ENCODE results near the gene ERBB3. TPM values are rescaled to one million over a fixed set of nuclear protein-coding genes. Genes with fewer than 3 reads are reported as not detected.

The ERBB3 gene
- total RNA-seq, 1 donor from 2014 or later = 221 TPM

DNA sequence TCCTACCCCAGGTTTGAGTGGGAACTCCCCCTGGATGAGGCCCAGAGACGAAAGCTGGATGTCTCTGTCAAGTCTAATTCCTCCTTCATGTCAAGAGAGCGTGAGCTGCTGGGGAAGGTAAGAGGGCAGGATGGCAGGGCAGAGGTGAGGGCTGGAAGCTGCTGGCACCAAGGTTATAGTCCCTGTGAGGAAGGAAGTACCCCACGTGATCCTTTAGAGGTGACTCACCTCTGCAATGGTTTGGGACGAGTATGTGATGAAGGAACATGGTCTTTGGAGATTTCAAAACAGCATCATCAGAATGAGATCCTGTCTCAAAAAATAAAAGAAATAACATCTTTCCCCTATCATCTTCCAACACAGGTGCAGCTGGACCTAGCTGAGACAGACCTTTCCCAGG, 63.3 kb downstream of the ERBB3 start:
- Mint-ChIP-seq H3K4me1 (ENCODE audit: low read depth) (peaks cover 2% of the 10 kb centered on the region), H3K4me3 (ENCODE audit: low read depth) (no peak overlapping the region), H3K27me3 (no peaks in the 10 kb centered on the region), H3K36me3 (ENCODE audit: insufficient read depth) (peaks cover 32% of the 10 kb centered on the region), H3K9me3 (ENCODE audit: low read depth) (no peaks in the 10 kb centered on the region), H3K27ac (no peak overlapping the region)
- DNase-seq (ENCODE audit: low spot score, unreplicated experiment) = no peak
- TF ChIP-seq, protein P1, sequence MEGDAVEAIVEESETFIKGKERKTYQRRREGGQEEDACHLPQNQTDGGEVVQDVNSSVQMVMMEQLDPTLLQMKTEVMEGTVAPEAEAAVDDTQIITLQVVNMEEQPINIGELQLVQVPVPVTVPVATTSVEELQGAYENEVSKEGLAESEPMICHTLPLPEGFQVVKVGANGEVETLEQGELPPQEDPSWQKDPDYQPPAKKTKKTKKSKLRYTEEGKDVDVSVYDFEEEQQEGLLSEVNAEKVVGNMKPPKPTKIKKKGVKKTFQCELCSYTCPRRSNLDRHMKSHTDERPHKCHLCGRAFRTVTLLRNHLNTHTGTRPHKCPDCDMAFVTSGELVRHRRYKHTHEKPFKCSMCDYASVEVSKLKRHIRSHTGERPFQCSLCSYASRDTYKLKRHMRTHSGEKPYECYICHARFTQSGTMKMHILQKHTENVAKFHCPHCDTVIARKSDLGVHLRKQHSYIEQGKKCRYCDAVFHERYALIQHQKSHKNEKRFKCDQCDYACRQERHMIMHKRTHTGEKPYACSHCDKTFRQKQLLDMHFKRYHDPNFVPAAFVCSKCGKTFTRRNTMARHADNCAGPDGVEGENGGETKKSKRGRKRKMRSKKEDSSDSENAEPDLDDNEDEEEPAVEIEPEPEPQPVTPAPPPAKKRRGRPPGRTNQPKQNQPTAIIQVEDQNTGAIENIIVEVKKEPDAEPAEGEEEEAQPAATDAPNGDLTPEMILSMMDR (IDR thresholded peaks at IDR 0.05; ENCODE audit: unreplicated experiment) = no peak

DNA sequence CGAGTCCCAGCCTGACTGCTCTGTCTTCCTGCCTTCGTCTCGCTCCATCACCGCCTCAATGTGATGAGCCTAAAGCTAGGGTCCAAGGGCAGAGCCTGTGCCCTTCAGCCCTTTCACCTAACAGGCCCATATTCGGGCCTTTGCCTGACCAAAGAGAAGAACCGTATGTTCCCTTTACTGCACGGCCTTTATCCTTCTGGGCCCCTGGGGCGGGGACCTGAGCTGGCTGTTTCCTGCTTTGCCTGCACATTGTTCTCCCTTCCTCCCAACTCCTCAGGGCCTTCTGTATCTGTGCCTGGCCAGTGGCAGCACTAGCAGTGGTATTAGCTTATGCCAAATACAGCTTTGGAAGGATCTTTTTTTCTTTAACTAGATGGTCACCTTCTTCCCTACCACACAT, 63.9 kb downstream of the ERBB3 start:
- Mint-ChIP-seq H3K4me3 (ENCODE audit: low read depth) (no peak overlapping the region), H3K4me1 (ENCODE audit: low read depth) (peaks cover 2% of the 10 kb centered on the region), H3K36me3 (ENCODE audit: insufficient read depth) (peaks cover 26% of the 10 kb centered on the region), H3K9me3 (ENCODE audit: low read depth) (no peaks in the 10 kb centered on the region), H3K27me3 (no peaks in the 10 kb centered on the region), H3K27ac (no peak overlapping the region)
- TF ChIP-seq, protein P1 (IDR thresholded peaks at IDR 0.05; ENCODE audit: unreplicated experiment) = no peak
- DNase-seq (ENCODE audit: low spot score, unreplicated experiment) = no peak

DNA sequence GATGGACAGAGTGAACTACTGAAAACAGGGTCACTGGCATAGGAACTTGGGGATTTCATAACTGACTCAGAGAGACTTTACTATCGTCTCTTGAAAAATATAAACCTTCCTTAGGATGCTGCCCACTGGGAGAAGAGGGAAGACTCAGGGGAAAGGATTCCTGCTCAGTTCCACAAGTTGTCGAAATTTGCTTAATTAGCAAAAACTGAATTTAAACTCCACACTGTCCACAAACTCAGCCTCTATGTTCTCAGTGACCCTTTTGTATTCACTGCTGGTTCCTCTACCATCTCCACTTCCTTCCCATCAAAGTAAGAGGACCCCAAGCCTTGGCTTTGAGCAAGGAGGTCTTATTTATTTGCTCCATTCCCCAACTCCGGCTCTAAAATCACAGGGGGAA, 65.3 kb downstream of the ERBB3 start:
- Mint-ChIP-seq H3K4me3 (ENCODE audit: low read depth) (no peak overlapping the region), H3K36me3 (ENCODE audit: insufficient read depth) (peaks cover 22% of the 10 kb centered on the region), H3K4me1 (ENCODE audit: low read depth) (peaks cover 2% of the 10 kb centered on the region), H3K27ac (no peak overlapping the region), H3K27me3 (no peaks in the 10 kb centered on the region), H3K9me3 (ENCODE audit: low read depth) (no peaks in the 10 kb centered on the region)
- DNase-seq (ENCODE audit: low spot score, unreplicated experiment) = no peak
- TF ChIP-seq, protein P1 (IDR thresholded peaks at IDR 0.05; ENCODE audit: unreplicated experiment) = no peak

DNA sequence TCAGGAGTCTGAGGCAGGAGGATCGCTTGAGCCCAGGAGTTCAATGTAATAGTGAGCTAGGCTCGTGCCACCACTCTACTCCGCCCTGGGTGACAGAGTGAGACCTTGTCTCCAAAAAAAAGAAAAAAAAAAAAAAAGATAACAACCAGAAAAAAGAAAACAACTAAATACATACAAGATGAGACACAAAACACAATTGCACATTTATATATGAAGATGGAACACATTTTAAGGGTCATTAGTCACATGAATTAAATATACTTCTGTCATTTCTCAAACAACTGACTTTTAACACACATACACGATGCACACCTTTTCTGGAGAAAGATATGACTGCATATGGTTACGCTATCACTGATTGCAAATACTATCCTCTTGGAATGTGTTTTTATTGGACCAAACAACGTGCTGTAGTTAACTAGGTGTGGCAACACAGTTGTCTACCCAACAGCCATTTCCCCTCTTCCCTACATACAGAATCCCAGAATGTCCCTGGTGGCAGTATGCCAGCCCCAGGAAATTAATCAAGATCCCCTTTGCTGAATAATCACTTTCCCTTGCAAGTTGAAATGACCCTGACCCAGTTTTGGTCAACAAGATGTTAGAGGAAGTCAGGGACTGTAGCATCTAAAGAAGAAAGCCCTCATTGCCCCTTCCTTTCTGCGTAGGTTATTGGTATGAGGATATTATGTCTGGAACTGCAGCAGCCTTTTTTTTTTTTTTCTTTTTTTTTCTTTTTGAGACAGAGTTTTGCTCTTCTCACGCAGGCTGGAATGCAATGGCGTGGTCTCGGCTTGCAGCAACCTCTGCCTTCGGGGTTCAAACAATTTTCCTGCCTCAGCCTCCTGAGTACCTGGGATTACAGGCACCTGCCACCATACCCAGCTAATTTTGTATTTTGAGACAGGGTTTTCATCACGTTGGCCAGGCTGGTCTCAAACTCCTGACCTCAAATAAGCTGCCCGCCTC, 66.8 kb downstream of the ERBB3 start:
- no peak for DNase-seq (ENCODE audit: low spot score, unreplicated experiment)
- TF ChIP-seq, protein P1 (IDR thresholded peaks at IDR 0.05; ENCODE audit: unreplicated experiment) = no peak
- Mint-ChIP-seq H3K27me3 (no peaks in the 10 kb centered on the region), H3K36me3 (ENCODE audit: insufficient read depth) (peaks cover 11% of the 10 kb centered on the region), H3K27ac (peak overlapping the region; percentile 4), H3K9me3 (ENCODE audit: low read depth) (no peaks in the 10 kb centered on the region), H3K4me3 (ENCODE audit: low read depth) (no peak overlapping the region), H3K4me1 (ENCODE audit: low read depth) (peaks cover 8% of the 10 kb centered on the region)

DNA sequence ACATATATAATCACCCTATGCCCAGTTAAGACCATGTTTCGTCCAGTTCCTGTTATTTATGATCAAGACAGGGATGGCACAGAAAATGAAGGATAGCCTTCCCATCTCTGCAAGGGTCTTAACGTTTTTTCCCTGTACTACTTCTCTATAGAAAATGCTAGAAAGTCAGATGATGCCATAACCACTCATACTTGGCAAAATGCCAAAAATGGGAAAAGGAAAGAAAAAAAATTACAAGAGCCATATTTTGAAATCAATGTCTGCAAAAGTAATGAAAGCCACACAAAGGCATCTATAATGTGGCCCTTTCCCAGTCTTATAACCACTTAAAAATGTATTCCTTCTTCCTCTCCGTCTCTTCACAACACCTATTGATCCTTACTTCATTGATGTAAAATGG, 70.6 kb downstream of the ERBB3 start:
- no peak overlapping the region for H3K27ac Mint-ChIP-seq

More for the DNA sequence above, 70.6 kb downstream of the ERBB3 start:
- no peak for DNase-seq (ENCODE audit: low spot score, unreplicated experiment)
- TF ChIP-seq, protein P1 (IDR thresholded peaks at IDR 0.05; ENCODE audit: unreplicated experiment) = no peak
- Mint-ChIP-seq H3K9me3 (ENCODE audit: low read depth) (no peaks in the 10 kb centered on the region), H3K4me3 (ENCODE audit: low read depth) (peak overlapping the region; percentile 94), H3K27me3 (no peaks in the 10 kb centered on the region), H3K36me3 (ENCODE audit: insufficient read depth) (peaks cover 8% of the 10 kb centered on the region), H3K4me1 (ENCODE audit: low read depth) (peaks cover 17% of the 10 kb centered on the region)
